Measurements from ENCODE around the gene ITPKB.
"Not testable (repeated sequence)": the region's sequence is repeated elsewhere in the genome, so short reads cannot be mapped to it uniquely, and the experiment has no call there.

The ITPKB gene

GRCh38 chr1:226754793-226755533 is 15.9 kb upstream of the ITPKB start:
- no peak for FAIRE-seq

- FAIRE-seq: no peak
Observed at GRCh38 chr1:226754097-226754496, 15.0 kb upstream of the ITPKB start.

- FAIRE-seq: no peak
Observed at GRCh38 chr1:226751703-226752102, 12.6 kb upstream of the ITPKB start.

GRCh38 chr1:226751214-226751613 is 12.1 kb upstream of the ITPKB start:
- FAIRE-seq: no peak

GRCh38 chr1:226749467-226749866 is 10.4 kb upstream of the ITPKB start:
- FAIRE-seq: no peak

GRCh38 chr1:226748306-226748705 is 9.2 kb upstream of the ITPKB start:
- FAIRE-seq: no peak

GRCh38 chr1:226747519-226748263 is 8.6 kb upstream of the ITPKB start:
- not testable (repeated sequence) for FAIRE-seq

GRCh38 chr1:226743259-226743658 is 4.2 kb upstream of the ITPKB start:
- peak; percentile 29 for FAIRE-seq

GRCh38 chr1:226741009-226741408 is 1.9 kb upstream of the ITPKB start:
- FAIRE-seq: no peak

- FAIRE-seq: no peak
Observed at GRCh38 chr1:226739696-226740065, 599 bp upstream of the ITPKB start.

GRCh38 chr1:226738421-226738994 is 574 bp downstream of the ITPKB start:
- FAIRE-seq: no peak

GRCh38 chr1:226737819-226738420 is 1.2 kb downstream of the ITPKB start:
- FAIRE-seq: no peak

GRCh38 chr1:226736908-226737818 is 1.9 kb downstream of the ITPKB start:
- no peak for FAIRE-seq

- FAIRE-seq: no peak
Observed at GRCh38 chr1:226736001-226736907, 2.8 kb downstream of the ITPKB start.

- no peak for FAIRE-seq
Observed at GRCh38 chr1:226735576-226735975, 3.5 kb downstream of the ITPKB start.

- no peak for FAIRE-seq
Observed at GRCh38 chr1:226734611-226735153, 4.4 kb downstream of the ITPKB start.

- no peak for FAIRE-seq
Observed at GRCh38 chr1:226733876-226734275, 5.2 kb downstream of the ITPKB start.

GRCh38 chr1:226733304-226733703 is 5.8 kb downstream of the ITPKB start:
- FAIRE-seq: no peak

GRCh38 chr1:226732856-226733291 is 6.2 kb downstream of the ITPKB start:
- no peak for FAIRE-seq

- FAIRE-seq: no peak
Observed at GRCh38 chr1:226731257-226731893, 7.7 kb downstream of the ITPKB start.
